ENCODE measurements around the gene BRMS1L.

GRCh38 chr14:35807131-35807961, 18.8 kb upstream of the BRMS1L start:
- TF ChIP-seq POLR2A (IDR thresholded peaks at IDR 0.05) (no peak), CTCF (IDR thresholded peaks at IDR 0.05) (no peak), EP300 (IDR thresholded peaks at IDR 0.05) (no peak)
